Panc1 (cell line): Measurements from ENCODE around the gene CAV1. TPM values are rescaled to one million over a fixed set of nuclear protein-coding genes. Genes with fewer than 3 reads are reported as not detected.
A peak's percentile ranks its signal among the peaks of the same experiment; 100 is the strongest.

Experiments
- ATAC-seq: fragments of 200-7000 bp; cut with Tn5 transposase; 2 replicates; pipeline ENCODE4 v1.9.1; 2020; ENCODE audit warnings: mild to moderate bottlenecking, moderate library complexity
- BruUV-seq: library from RNA; stranded (reverse); fragments of 400-500 nt; replicated peaks from 2 replicates; lab custom pipeline; 2021; lab: Mats Ljungman, UMichigan
- CTCF ChIA-PET: fragments of 300-600 bp; sonication (Branson Sonifier 250); formaldehyde crosslinking; loops from one replicate; lab custom pipeline; 2022; ENCODE audit warnings: antibody characterized with exemption; lab: Charles Lee
- POLR2A ChIA-PET: fragments of 300-600 bp; sonication (Branson Sonifier 250); formaldehyde crosslinking; loops from one replicate; lab custom pipeline; 2022; ENCODE audit warnings: antibody characterized with exemption; lab: Charles Lee
- DNase-seq: peaks from one replicate; pipeline ENCODE4 v3.0.0-alpha.2; 2010; ENCODE audit warnings: low read depth, low spot score
- H3K27ac ChIP-seq: 2 replicates; pipeline ENCODE4 v1.5.1; 2011; ENCODE audit warnings: mild to moderate bottlenecking, low read length, inconsistent platforms
- H3K27me3 ChIP-seq: fragments of 200-500 bp; sonication (Bioruptor generic); 2 replicates; pipeline ENCODE4 v1.6.0; 2014; ENCODE audit warnings: low read length, inconsistent platforms; ENCODE audit not compliant: control insufficient read depth, insufficient read depth
- H3K36me3 ChIP-seq: fragments of 200-500 bp; sonication (Bioruptor generic); 2 replicates; pipeline ENCODE4 v1.5.1; 2014; ENCODE audit warnings: inconsistent platforms, mild to moderate bottlenecking, low read length, moderate library complexity; ENCODE audit not compliant: control insufficient read depth, insufficient read depth
- H3K4me1 ChIP-seq: 2 replicates; pipeline ENCODE4 v1.5.1; 2011; ENCODE audit warnings: inconsistent platforms, mild to moderate bottlenecking, low read length, moderate library complexity; ENCODE audit not compliant: control insufficient read depth, insufficient read depth
- H3K4me3 ChIP-seq, 2 experiments: 2 replicates each; pipeline ENCODE4 v1.5.1; 2011 to 2012; ENCODE audit warnings: low read depth in 2 of 2, low read length in 2 of 2, mild to moderate bottlenecking in 2 of 2, inconsistent platforms in 1 of 2, moderate library complexity in 1 of 2
- H3K9me3 ChIP-seq: fragments of 200-500 bp; sonication (Bioruptor generic); 2 replicates; pipeline ENCODE4 v1.5.1; 2014; ENCODE audit warnings: low read depth, mild to moderate bottlenecking, inconsistent platforms, low read length, moderate library complexity; ENCODE audit not compliant: control insufficient read depth, insufficient read depth
- CTCF ChIP-seq: fragments of 450-650 bp; IDR thresholded peaks from 2 replicates; pipeline ENCODE4 v1.5.1; 2017; ENCODE audit warnings: mild to moderate bottlenecking
- POLR2AphosphoS5 ChIP-seq: IDR thresholded peaks from 2 replicates; pipeline ENCODE4 v1.6.1; 2012; ENCODE audit warnings: mild to moderate bottlenecking, low read depth, low read length, moderate library complexity
- SIN3A ChIP-seq: IDR thresholded peaks from 2 replicates; pipeline ENCODE4 v1.6.1; 2012; ENCODE audit warnings: low read depth, mild to moderate bottlenecking, low read length, moderate library complexity, borderline replicate concordance; ENCODE audit not compliant: insufficient read depth
- TCF7L2 ChIP-seq: IDR thresholded peaks from 2 replicates; pipeline ENCODE4 v1.6.1; 2011; ENCODE audit warnings: mild to moderate bottlenecking, low read depth, low read length, inconsistent platforms
- in situ Hi-C: cut with HindIII; loops from 2 replicates; pipeline ENCODE4 v1.10.0; 2016; ENCODE audit warnings: low sequenced_read_pairs, low pct_unique_long_range_greater_than_20kb
- intact Hi-C: fragments of 100-400 bp; cut with micrococcal nuclease; formaldehyde crosslinking; loops from one replicate; pipeline ENCODE4 v1.10.0; 2022; ENCODE audit not compliant: unreplicated experiment
- total RNA-seq: library from RNA; stranded (reverse); gene quantifications from one replicate; pipeline ENCODE4 v1.2.1, GENCODE V29; 2021; ENCODE audit not compliant: unreplicated experiment
- TF ChIP-seq, protein P1 (sequence below), 2 experiments: IDR thresholded peaks; 2 replicates each; pipeline ENCODE4 v1.6.1; 2011 to 2012; ENCODE audit warnings: low read depth in 2 of 2, control low read depth in 1 of 2, low read length in 1 of 2, mild to moderate bottlenecking in 1 of 2, moderate library complexity in 1 of 2; ENCODE audit not compliant: insufficient read depth in 1 of 2

The CAV1 gene
- total RNA-seq, 1 experiment from 2014 or later: 496 TPM

DNA sequence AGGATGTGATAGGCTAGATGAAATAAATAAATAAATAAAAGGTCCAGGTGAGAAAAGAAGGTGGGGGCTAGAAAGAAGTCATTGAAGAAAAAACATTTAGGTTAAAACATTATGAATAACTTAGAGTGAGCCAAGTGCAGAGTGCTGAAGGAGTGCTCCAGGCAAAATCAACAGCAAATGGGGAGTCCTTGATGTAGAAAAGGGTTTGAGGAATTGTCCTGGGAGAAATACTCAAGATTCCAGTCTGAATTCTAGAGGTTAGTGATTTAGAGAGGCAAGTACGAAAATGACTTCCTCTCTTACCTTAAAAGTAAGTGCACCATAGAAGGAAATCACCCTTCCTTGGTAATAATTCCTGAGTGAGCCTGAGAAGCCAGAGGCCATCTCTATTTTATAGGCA is 19.7 kb downstream of the CAV1 start:
- CTCF ChIA-PET: no interaction called here
- no peaks in the 10 kb centered on the region for H3K9me3 ChIP-seq
- H3K36me3 ChIP-seq: peaks cover 36% of the 10 kb centered on the region
- peak overlapping the region; percentile 82; the same call in 1 of the 2 replicates for H3K27ac ChIP-seq
- in situ Hi-C loops (no loop called here), intact Hi-C loops (no loop called here)
- no peak for TF ChIP-seq POLR2AphosphoS5
- TF ChIP-seq CTCF: no peak
- TF ChIP-seq TCF7L2: no peak
- TF ChIP-seq, protein P1, sequence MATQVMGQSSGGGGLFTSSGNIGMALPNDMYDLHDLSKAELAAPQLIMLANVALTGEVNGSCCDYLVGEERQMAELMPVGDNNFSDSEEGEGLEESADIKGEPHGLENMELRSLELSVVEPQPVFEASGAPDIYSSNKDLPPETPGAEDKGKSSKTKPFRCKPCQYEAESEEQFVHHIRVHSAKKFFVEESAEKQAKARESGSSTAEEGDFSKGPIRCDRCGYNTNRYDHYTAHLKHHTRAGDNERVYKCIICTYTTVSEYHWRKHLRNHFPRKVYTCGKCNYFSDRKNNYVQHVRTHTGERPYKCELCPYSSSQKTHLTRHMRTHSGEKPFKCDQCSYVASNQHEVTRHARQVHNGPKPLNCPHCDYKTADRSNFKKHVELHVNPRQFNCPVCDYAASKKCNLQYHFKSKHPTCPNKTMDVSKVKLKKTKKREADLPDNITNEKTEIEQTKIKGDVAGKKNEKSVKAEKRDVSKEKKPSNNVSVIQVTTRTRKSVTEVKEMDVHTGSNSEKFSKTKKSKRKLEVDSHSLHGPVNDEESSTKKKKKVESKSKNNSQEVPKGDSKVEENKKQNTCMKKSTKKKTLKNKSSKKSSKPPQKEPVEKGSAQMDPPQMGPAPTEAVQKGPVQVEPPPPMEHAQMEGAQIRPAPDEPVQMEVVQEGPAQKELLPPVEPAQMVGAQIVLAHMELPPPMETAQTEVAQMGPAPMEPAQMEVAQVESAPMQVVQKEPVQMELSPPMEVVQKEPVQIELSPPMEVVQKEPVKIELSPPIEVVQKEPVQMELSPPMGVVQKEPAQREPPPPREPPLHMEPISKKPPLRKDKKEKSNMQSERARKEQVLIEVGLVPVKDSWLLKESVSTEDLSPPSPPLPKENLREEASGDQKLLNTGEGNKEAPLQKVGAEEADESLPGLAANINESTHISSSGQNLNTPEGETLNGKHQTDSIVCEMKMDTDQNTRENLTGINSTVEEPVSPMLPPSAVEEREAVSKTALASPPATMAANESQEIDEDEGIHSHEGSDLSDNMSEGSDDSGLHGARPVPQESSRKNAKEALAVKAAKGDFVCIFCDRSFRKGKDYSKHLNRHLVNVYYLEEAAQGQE (IDR thresholded peaks at IDR 0.05; ENCODE audit: insufficient read depth in 1 of 2, low read depth in 2 of 2, low read length in 1 of 2): no peak
- TF ChIP-seq SIN3A: no peak
- no peak for ATAC-seq
- POLR2A ChIA-PET: no interaction called here
- BruUV-seq: TSS peak; percentile 1
- no peaks in the 10 kb centered on the region for H3K27me3 ChIP-seq
- no peak for DNase-seq
- H3K4me3 ChIP-seq: no peak overlapping the region
- H3K4me1 ChIP-seq: peaks cover 77% of the 10 kb centered on the region

GRCh38 chr7:116545411-116545993 is 20.7 kb downstream of the CAV1 start:
- in situ Hi-C loops: no loop called here
- intact Hi-C loops: no loop called here
- H3K36me3 ChIP-seq: peaks cover 35% of the 10 kb centered on the region
- H3K27me3 ChIP-seq: no peaks in the 10 kb centered on the region
- no peak overlapping the region for H3K4me3 ChIP-seq
- ChIA-PET CTCF (no interaction called here), POLR2A (no interaction called here)
- no TSS peak for BruUV-seq
- peaks cover 68% of the 10 kb centered on the region for H3K4me1 ChIP-seq
- no peaks in the 10 kb centered on the region for H3K9me3 ChIP-seq
- DNase-seq (no peak), ATAC-seq (no peak)
- TF ChIP-seq CTCF (no peak), TCF7L2 (no peak), POLR2AphosphoS5 (no peak), SIN3A (no peak)
- TF ChIP-seq, protein P1 (IDR thresholded peaks at IDR 0.05; ENCODE audit: insufficient read depth in 1 of 2, low read depth in 2 of 2, low read length in 1 of 2): no peak
- H3K27ac ChIP-seq: peak overlapping the region; percentile 82
